22Rv1 (cell line): ENCODE data around the gene CCDC106.

Source experiments
- H3K27ac ChIP-seq: fragments of 450-650 bp; 2 replicates; pipeline ENCODE4 v1.5.1; 2017
- ZFX ChIP-seq: fragments of 450-650 bp; IDR thresholded peaks from 2 replicates; pipeline ENCODE4 v1.6.1; 2017; ENCODE audit warnings: antibody characterized with exemption, borderline replicate concordance
- TF ChIP-seq, protein P1 (sequence below): fragments of 450-650 bp; IDR thresholded peaks from 2 replicates; pipeline ENCODE4 v1.5.1; 2017; ENCODE audit warnings: mild to moderate bottlenecking

CCDC106 gene

DNA sequence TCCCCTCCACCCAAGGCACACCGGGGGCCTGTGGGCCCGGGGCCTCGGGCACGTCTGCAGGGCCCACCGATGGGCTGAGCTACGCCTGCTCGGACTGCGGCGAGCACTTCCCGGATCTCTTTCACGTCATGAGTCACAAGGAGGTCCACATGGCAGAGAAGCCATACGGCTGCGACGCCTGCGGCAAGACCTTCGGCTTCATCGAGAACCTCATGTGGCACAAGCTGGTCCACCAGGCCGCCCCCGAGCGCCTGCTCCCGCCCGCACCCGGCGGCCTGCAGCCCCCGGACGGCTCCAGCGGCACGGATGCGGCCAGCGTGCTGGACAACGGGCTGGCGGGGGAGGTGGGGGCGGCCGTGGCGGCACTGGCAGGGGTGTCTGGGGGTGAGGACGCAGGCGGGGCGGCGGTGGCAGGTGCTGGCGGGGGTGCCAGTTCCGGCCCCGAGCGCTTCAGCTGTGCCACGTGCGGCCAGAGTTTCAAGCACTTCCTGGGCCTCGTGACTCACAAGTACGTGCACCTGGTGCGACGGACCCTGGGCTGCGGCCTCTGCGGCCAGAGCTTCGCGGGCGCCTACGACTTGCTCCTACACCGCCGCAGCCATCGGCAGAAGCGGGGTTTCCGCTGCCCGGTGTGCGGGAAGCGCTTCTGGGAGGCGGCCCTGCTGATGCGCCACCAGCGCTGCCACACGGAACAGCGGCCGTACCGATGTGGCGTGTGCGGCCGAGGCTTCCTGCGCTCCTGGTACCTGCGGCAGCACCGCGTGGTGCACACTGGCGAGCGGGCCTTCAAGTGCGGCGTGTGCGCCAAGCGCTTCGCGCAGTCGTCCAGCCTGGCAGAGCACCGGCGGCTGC, 32.2 kb upstream of the CCDC106 start:
- TF ChIP-seq ZFX = no peak
- TF ChIP-seq, protein P1, sequence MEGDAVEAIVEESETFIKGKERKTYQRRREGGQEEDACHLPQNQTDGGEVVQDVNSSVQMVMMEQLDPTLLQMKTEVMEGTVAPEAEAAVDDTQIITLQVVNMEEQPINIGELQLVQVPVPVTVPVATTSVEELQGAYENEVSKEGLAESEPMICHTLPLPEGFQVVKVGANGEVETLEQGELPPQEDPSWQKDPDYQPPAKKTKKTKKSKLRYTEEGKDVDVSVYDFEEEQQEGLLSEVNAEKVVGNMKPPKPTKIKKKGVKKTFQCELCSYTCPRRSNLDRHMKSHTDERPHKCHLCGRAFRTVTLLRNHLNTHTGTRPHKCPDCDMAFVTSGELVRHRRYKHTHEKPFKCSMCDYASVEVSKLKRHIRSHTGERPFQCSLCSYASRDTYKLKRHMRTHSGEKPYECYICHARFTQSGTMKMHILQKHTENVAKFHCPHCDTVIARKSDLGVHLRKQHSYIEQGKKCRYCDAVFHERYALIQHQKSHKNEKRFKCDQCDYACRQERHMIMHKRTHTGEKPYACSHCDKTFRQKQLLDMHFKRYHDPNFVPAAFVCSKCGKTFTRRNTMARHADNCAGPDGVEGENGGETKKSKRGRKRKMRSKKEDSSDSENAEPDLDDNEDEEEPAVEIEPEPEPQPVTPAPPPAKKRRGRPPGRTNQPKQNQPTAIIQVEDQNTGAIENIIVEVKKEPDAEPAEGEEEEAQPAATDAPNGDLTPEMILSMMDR = no peak
- H3K27ac ChIP-seq = no peak overlapping the region

DNA sequence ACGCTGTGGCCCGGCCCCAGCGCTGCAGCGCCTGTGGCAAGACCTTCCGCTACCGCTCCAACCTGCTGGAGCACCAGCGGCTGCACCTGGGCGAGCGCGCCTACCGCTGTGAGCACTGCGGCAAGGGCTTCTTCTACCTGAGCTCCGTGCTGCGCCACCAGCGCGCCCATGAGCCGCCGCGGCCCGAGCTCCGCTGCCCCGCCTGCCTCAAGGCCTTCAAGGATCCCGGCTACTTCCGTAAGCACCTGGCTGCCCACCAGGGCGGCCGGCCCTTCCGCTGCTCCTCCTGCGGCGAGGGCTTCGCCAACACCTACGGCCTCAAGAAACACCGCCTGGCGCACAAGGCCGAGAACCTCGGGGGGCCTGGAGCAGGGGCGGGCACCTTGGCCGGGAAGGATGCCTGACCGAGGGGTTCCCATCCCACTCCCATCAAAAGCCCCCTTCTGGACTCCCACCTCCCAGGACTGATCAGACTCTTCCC, 31.6 kb upstream of the CCDC106 start:
- TF ChIP-seq ZFX = no peak
- no peak overlapping the region for H3K27ac ChIP-seq

DNA sequence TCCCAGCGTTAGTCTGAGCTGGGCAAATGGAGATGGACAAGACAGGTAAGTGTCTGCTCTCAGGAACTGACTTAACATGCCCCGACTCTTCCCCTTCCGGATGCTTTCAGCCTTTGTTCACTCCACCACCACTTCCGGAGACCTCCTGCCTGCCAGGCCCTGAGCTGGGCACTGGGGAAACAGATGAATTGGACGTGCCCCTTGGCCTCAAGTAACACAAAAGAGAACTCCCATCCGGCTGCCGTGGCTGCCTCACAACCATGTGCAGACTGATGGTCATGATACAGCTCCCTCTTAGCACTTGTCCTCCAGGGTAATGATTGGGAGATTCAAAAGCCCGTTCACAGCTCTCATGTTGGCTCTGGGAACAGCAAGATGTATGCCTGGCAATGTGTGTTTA, 30.6 kb upstream of the CCDC106 start:
- TF ChIP-seq, protein P1 = no peak
- no peak for TF ChIP-seq ZFX
- no peak overlapping the region for H3K27ac ChIP-seq

DNA sequence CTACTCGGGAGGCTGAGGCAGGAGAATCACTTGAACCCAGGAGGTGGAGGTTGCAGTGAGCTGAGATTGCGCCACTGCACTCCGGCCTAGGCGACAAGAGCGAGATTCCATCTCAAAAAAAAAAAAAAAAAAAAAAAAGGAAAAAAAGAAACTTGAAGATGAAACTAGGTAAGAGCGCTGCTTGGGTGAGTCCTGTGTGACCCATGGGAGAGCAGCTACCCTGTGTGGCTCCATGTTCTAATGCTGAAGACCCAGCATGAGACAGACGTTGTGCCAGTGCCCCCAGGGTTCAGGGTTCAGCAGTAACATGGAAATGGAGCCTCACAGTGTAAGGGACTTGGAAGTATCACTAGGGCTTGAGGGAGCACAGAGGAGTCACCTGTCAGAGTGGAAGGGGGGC, 29.6 kb upstream of the CCDC106 start:
- TF ChIP-seq, protein P1 = no peak
- TF ChIP-seq ZFX = no peak
- H3K27ac ChIP-seq = peak overlapping the region; percentile 33

DNA sequence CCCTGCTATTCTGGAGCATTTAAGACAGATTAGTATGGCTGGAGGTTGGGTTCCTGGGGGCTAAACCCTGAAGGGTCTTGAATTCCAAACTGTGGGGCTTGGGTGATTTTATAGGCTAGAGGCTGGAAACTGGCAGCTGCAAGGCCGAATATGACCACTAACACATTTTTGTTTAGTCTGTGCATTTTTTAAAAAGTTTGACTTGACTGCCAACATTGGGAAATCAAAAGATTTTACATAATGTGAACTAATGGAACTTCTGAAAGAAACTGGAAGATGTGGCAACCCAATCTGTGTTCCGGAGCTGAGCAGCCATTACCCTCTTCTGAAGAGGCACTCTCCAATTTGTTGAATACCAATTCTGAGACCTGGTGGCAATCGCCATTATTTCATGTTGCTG, 28.7 kb upstream of the CCDC106 start:
- peak overlapping the region; percentile 33 for H3K27ac ChIP-seq
- TF ChIP-seq, protein P1 = no peak
- TF ChIP-seq ZFX = no peak

DNA sequence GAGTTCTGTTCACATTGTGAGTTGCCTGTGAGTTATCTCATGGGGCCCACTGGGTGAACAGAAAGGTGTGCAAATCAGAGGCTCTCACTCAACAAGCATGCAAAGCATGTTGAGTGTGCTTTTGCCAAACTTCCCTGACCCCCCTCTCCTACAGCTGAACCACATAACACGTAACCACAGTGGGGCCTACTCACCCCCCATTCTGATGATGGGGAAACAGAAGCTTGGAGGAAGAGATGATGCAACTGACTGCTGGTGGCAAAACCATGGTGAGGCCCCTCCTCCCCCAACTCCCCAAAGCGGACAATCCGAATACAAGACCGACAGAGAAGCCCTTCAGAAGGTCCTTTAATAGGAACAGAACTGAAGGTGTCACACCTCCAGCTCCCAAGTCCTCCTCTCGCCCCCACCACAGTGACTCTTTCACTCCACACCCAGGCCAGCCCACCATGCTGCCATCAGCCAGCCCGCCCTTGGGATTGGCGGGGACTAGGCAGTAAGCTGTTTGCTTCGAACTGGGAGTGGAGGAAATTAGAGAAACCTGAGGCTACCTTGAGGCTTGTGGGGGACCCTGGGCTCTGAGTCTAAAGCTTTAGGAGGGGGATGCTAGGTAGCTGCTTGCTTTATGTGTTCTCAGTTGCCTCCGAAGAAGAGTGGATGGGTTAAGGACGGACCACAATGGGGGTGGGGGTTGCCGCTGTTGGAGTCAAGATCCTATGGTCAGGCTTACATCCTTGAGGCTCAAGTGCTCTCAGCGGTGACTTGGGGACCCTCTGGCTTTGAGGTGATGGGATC, 27.4 kb upstream of the CCDC106 start:
- no peak overlapping the region for H3K27ac ChIP-seq
- TF ChIP-seq ZFX = no peak
- TF ChIP-seq, protein P1 = no peak

DNA sequence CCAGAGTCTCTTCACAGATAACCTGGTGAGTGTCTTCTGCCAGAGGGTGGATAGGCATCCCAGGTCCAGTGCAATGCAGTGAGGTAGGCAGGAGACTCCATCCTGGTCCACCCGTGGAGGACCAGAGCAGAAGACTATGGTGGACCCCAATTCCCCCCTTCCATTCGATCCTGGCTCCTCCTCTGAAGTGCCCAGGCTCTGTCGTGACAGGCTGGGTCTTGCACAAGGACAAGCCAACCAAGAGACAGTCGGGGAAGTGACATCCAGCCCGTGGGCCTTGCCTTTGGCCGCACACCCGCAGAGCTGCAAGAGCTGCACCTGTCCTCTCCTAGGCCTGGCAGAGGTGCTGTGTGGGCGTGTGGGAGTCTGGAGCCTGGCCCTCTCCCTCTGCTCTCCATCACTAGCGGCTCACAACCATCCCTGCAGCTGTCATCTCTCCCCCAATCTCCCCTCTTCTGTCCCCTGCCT, 26.8 kb upstream of the CCDC106 start:
- no peak overlapping the region for H3K27ac ChIP-seq
- TF ChIP-seq ZFX = no peak
- TF ChIP-seq, protein P1 = no peak
